Measurements from ENCODE around the gene CGB1.

The CGB1 gene

DNA sequence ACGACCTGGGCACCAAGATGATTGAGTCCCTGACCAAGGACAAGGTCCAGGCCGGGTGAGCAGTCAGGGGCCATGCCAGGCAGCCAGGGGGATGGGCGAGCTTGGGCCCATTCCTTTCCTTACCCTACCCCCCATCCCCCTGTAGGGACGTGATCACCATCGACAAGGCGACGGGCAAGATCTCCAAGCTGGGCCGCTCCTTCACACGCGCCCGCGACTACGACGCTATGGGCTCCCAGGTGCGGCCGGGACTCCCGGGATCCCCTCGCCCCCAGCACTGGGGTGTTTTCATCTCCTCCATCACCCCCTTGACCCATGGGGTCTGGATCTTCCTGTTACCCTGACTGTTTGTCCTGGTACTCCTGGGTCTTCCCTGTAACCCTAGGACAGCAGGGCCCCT is 26.9 kb downstream of the CGB1 start:
- Mint-ChIP-seq H3K4me3 (no peak overlapping the region), H3K4me1 (no peaks in the 10 kb centered on the region), H3K27ac (no peak overlapping the region), H3K9me3 (no peaks in the 10 kb centered on the region), H3K27me3 (no peaks in the 10 kb centered on the region), H3K36me3 (peaks cover 25% of the 10 kb centered on the region)
- DNase-seq (ENCODE audit: low spot score in 2 of 2) (no peak), ATAC-seq (ENCODE audit: low read depth) (no peak)

- Mint-ChIP-seq H3K4me1 (no peaks in the 10 kb centered on the region), H3K9me3 (no peaks in the 10 kb centered on the region), H3K4me3 (no peak overlapping the region), H3K27ac (no peak overlapping the region), H3K36me3 (peaks cover 25% of the 10 kb centered on the region), H3K27me3 (no peaks in the 10 kb centered on the region)
- ATAC-seq (ENCODE audit: low read depth) (no peak), DNase-seq (ENCODE audit: low spot score in 2 of 2) (no peak)
These were observed 29.8 kb downstream of the CGB1 start for GRCh38 chr19:49006905-49007304.

DNA sequence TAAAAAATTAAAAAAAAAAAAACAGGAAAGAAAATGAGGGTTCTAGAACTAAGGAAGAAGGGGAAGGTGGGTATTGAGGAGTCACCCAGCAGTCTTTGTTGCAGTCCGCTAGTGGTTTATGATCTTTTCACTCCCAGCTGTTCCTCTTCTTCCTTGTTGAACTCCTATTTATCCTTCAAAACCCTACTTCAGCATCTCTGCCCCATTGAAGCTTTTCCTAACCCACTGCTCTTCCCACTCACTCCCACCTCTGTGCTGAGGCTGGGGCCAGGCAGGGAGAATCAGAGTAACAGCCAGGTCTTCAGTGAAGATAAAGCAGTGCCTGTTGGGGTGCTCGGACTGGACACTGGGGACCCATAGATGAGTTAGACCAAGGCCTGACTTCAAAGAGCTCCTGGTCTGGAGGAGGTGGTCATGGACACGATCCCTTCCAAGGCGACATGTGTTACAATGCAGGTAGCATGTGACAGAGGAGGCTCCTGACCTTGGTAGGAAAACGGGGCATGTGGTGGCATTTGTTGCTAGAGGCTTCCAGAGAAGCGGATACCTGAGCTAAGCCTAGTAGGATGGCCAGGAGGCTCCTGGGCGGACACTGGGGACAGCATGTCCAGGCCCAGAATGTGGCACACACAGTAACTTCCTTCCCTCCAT is 31.6 kb downstream of the CGB1 start:
- no peak overlapping the region for H3K4me3 Mint-ChIP-seq
- no peaks in the 10 kb centered on the region for H3K27me3 Mint-ChIP-seq
- peaks cover 20% of the 10 kb centered on the region for H3K36me3 Mint-ChIP-seq
- DNase-seq (ENCODE audit: low spot score in 2 of 2) (no peak), ATAC-seq (ENCODE audit: low read depth) (no peak)
- no peak overlapping the region for H3K27ac Mint-ChIP-seq
- no peaks in the 10 kb centered on the region for H3K4me1 Mint-ChIP-seq
- no peaks in the 10 kb centered on the region for H3K9me3 Mint-ChIP-seq

GRCh38 chr19:49004133-49004532 is 32.6 kb downstream of the CGB1 start:
- H3K27ac Mint-ChIP-seq, result no peak overlapping the region
- no peak overlapping the region for H3K4me3 Mint-ChIP-seq
- H3K9me3 Mint-ChIP-seq, result no peaks in the 10 kb centered on the region
- no peak for DNase-seq (ENCODE audit: low spot score in 2 of 2)
- H3K4me1 Mint-ChIP-seq, result peaks cover 7% of the 10 kb centered on the region
- ATAC-seq (ENCODE audit: low read depth), result no peak
- H3K27me3 Mint-ChIP-seq, result no peaks in the 10 kb centered on the region
- H3K36me3 Mint-ChIP-seq, result peaks cover 16% of the 10 kb centered on the region

DNA sequence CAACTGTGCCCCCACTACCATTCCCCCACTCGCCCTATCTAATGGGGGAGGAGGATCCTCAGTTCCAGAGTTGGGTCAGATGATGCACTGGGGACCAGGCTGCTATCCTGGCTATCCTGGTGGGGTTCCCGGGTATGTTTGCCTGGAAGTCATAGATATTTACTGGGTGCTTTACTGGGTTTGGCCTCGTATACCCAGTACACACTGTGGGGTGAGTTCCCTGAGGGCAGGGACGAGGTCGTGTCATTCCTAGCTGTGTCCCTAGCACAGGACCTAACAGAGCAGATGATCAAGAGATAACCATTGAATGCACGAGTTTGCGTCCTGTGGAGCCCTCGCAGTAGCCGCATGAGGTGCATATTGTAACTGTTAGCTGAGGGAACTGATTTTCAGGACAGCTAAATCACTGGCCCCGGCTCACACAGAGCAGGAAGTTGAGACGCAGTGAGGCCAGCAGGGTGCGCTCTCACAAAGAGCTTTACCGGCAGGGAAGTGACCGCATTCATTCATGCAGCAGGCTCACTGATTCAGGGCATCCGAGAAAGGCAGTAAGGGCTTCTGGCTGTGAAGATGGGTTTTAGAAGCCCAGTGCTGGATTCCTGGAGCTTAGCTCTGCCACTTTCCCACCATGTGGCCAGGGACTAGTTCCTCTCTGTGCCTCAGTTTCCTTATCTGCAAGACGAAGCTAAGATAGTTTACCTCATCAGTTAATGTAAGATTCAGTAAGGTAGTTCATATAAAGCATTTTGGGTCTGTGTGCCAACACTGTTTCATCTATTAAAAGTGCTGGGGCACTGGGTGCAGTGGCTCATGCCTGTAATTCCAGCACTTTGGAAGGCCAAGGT is 37.0 kb downstream of the CGB1 start:
- Mint-ChIP-seq H3K9me3 (no peaks in the 10 kb centered on the region), H3K27ac (no peak overlapping the region), H3K4me1 (peaks cover 17% of the 10 kb centered on the region), H3K4me3 (no peak overlapping the region), H3K36me3 (peaks cover 6% of the 10 kb centered on the region), H3K27me3 (no peaks in the 10 kb centered on the region)
- DNase-seq (ENCODE audit: low spot score in 2 of 2) (peak; percentile 56 to 59), ATAC-seq (ENCODE audit: low read depth) (peak; percentile 98)

GRCh38 chr19:48997972-48998371 is 38.7 kb downstream of the CGB1 start:
- ATAC-seq (ENCODE audit: low read depth) (no peak), DNase-seq (ENCODE audit: low spot score in 2 of 2) (peak in 1 of 2 donors; percentile 28)
- Mint-ChIP-seq H3K36me3 (peaks cover 2% of the 10 kb centered on the region), H3K4me1 (peaks cover 23% of the 10 kb centered on the region), H3K9me3 (no peaks in the 10 kb centered on the region), H3K27ac (no peak overlapping the region), H3K4me3 (no peak overlapping the region), H3K27me3 (no peaks in the 10 kb centered on the region)

- peaks cover 7% of the 10 kb centered on the region for H3K36me3 Mint-ChIP-seq
- peak overlapping the region; percentile 95 for H3K4me3 Mint-ChIP-seq
- H3K4me1 Mint-ChIP-seq, result peaks cover 37% of the 10 kb centered on the region
- no peaks in the 10 kb centered on the region for H3K9me3 Mint-ChIP-seq
- H3K27me3 Mint-ChIP-seq, result no peaks in the 10 kb centered on the region
- ATAC-seq (ENCODE audit: low read depth), result no peak
- no peak for DNase-seq (ENCODE audit: low spot score in 2 of 2)
- peak overlapping the region; percentile 95 for H3K27ac Mint-ChIP-seq
These were observed 42.7 kb downstream of the CGB1 start for GRCh38 chr19:48994035-48994386.

DNA sequence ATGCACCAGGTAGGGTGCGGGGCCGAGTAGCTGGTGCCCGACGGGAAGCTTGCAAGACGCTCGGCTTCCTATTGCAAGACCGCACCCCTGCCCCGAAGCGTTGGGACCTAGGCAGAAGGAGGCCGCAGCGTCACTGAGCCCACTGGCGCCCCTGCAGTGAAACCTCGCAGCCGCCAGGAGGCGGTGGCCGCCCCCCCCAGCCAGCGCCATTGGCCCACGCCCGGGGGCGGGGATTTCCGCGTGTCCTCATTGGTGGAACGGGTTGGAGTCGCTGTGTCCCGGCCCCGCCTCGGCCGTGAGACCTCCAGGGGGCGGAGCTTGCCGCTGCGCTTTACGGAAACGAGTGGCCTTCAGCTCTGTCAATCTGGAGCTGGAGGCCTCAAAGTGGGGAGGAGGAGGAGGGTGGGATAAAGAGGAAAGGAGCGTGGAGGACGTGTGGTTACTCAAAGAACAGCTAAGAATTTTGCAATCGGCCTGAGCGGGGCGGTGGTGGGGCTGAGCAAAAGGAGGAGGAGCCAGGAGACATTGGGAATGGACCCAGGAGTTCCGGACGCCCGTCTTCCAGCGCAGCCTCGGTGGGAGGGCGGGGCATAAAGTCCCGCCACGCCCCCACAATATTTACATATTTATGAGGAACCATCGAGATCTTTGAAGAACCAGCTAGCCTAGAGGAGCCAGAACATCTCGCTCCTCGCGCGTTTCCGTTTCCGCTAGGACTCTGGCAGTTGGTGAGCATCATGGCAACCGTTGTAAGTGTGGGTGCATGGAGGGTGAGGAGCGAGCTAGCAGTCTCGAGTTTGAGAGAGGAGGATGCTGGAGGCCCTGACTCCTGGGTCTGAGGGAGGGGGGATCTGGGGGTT is 43.3 kb downstream of the CGB1 start, which contains the start of the genes GYS1 and RUVBL2:
TSS of gene GYS1 (minus strand) at position 135 of the 860 bp plus-strand sequence. CDS start 197 bp downstream, outside the sequence.
TSS of gene RUVBL2 (plus strand) at position 713 of the 860 bp plus-strand sequence. CDS start at position 738, 25 bp downstream.
- H3K36me3 Mint-ChIP-seq, result peaks cover 11% of the 10 kb centered on the region
- ATAC-seq (ENCODE audit: low read depth), result peak; percentile 88
- H3K9me3 Mint-ChIP-seq, result no peaks in the 10 kb centered on the region
- H3K4me1 Mint-ChIP-seq, result peaks cover 40% of the 10 kb centered on the region
- H3K27ac Mint-ChIP-seq, result peak within 1 kb of the TSS; percentile 95
- peak; percentile 93 to 98 for DNase-seq (ENCODE audit: low spot score in 2 of 2)
- peak within 1 kb of the TSS; percentile 95 for H3K4me3 Mint-ChIP-seq
- H3K27me3 Mint-ChIP-seq, result no peaks in the 10 kb centered on the region

DNA sequence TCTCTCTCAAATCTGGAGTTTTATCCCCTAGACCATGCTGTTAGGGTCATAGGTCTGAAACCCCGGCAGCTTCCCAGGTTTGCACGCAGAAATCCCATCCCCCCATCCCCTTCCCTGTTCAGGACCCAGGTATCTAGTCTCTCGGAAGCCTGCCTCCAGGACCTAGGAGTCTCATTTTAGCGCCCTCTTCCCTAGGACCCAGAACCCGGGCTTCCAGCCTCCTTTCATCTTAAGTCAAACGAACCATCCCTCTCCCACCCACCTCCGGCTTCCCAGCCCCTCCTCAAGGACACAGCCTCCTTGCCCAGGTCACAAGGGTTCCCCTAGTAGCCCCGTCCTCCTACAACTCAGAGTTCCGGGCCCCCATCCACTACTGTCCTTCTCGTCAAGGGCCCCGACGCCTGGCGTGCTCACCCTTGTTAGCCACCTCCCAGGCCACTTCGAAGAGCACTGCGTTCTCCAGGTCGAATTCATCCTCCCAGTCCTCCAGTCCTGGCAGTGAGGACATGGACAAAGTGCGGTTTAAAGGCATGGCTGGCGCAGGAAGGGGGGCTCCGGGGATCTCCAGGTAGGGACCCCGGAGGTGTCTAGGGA is 44.0 kb downstream of the CGB1 start:
- ATAC-seq (ENCODE audit: low read depth), result no peak
- no peaks in the 10 kb centered on the region for H3K27me3 Mint-ChIP-seq
- no peaks in the 10 kb centered on the region for H3K9me3 Mint-ChIP-seq
- no peak for DNase-seq (ENCODE audit: low spot score in 2 of 2)
- peak overlapping the region; percentile 95 for H3K27ac Mint-ChIP-seq
- peaks cover 14% of the 10 kb centered on the region for H3K36me3 Mint-ChIP-seq
- peaks cover 41% of the 10 kb centered on the region for H3K4me1 Mint-ChIP-seq
- peak overlapping the region; percentile 95 for H3K4me3 Mint-ChIP-seq

- no peaks in the 10 kb centered on the region for H3K27me3 Mint-ChIP-seq
- H3K27ac Mint-ChIP-seq, result peak overlapping the region; percentile 95
- ATAC-seq (ENCODE audit: low read depth) (no peak), DNase-seq (ENCODE audit: low spot score in 2 of 2) (no peak)
- H3K36me3 Mint-ChIP-seq, result peaks cover 14% of the 10 kb centered on the region
- peaks cover 43% of the 10 kb centered on the region for H3K4me1 Mint-ChIP-seq
- no peaks in the 10 kb centered on the region for H3K9me3 Mint-ChIP-seq
- H3K4me3 Mint-ChIP-seq, result peak overlapping the region; percentile 95
These were observed 44.7 kb downstream of the CGB1 start for GRCh38 chr19:48991873-48992580.

GRCh38 chr19:48991011-48991609 is 45.6 kb downstream of the CGB1 start:
- H3K9me3 Mint-ChIP-seq, result no peaks in the 10 kb centered on the region
- no peak for ATAC-seq (ENCODE audit: low read depth)
- H3K4me3 Mint-ChIP-seq, result peak overlapping the region; percentile 54
- peaks cover 14% of the 10 kb centered on the region for H3K36me3 Mint-ChIP-seq
- no peak for DNase-seq (ENCODE audit: low spot score in 2 of 2)
- H3K27me3 Mint-ChIP-seq, result no peaks in the 10 kb centered on the region
- H3K4me1 Mint-ChIP-seq, result peaks cover 43% of the 10 kb centered on the region
- H3K27ac Mint-ChIP-seq, result no peak overlapping the region

DNA sequence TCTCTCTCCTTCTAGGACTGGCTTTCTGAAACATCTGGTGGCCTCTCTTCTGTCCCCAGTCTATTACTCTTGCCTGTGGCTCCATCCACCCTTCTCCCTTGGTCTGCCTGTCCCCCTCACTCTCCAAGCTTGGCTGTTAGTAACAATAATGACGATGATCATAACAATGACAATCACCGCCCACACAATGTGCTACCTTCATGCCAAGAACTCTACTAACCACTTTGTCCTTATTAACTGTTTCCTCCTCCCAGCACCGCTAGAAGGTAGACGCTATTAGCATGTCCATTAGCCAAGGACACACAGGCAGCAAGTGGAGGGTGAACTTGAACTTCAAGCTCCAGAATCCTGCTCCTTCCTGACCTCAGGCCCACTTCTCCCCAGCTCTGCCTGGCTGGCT is 46.3 kb downstream of the CGB1 start:
- Mint-ChIP-seq H3K4me1 (peaks cover 43% of the 10 kb centered on the region), H3K27ac (peak overlapping the region; percentile 32), H3K9me3 (no peaks in the 10 kb centered on the region), H3K27me3 (no peaks in the 10 kb centered on the region), H3K36me3 (peaks cover 14% of the 10 kb centered on the region), H3K4me3 (no peak overlapping the region)
- no peak for DNase-seq (ENCODE audit: low spot score in 2 of 2)
- ATAC-seq (ENCODE audit: low read depth), result no peak
